DMS 273 treated with DMSO at 0.1 percent for 48 hours (cell line): ENCODE measurements around the gene TLCD1.

Experiments
- DNase-seq: peaks from one replicate; lab custom pipeline; 2025; lab: John Stamatoyannopoulos, UW

TLCD1 gene

DNA sequence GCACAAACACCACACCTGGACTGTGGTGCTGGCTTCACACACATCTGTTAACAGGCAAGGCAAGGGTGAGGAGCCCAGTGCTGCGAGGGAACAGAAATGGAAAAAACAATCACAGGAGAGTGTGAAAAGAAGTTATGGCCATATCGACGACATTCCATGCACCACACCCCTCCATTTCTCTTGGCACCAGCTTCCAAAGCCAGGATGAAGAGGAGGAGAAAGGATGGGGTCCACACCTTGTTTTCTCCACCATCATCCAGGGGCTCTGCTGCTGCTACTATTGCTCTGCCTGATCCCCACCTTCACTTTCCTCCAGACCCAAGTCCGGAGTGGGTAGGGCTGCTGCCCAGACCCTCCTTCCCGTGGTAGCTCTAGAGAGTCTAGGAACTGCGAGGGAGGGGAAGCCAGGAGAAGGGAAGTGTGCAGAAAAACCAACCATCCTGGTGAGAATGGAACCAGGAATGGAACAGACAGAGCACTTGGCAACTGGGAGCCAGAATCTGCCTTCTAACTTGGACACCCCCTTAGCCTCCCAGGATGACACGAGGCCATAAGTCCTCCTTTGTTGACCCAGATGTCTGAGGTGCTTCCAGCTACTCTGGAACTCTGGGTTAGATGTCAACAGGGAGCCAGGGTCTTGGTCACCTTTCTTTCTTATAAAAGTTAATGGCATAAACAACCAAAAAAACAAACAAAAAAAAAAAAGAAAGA, 13.2 kb downstream of the TLCD1 start:
- DNase-seq, result no peak

DNA sequence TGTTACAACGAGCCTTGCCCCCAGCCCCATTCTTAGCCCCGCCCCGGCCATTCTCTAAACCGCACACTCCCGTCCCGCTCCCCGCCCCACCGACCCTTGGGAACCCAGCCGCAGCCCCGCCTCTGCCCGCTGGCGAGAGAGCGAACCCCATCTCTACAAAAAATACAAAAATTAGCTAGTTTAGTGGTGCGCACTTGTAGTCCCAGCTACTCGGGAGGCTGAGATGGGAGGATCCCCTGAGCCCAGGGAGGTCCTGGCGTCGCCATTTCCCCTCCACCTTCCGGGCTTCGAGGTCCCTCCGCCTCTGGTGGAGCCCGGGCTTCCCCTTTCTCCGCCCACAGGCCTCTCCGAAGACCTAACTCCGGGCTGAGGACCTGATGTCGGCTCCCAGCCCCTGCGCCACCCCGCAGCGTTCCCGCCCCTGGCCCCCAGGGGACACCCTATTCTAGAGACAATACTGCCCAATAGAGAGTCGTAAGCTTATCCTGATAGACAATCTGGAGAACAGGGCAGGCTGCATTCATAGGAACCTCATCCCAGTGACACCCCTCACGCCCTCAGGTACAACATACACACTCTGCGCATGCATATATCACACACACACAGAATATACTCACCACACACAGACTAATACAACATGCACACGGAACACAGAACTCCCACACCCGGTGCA, 13.9 kb downstream of the TLCD1 start:
- no peak for DNase-seq

DNA sequence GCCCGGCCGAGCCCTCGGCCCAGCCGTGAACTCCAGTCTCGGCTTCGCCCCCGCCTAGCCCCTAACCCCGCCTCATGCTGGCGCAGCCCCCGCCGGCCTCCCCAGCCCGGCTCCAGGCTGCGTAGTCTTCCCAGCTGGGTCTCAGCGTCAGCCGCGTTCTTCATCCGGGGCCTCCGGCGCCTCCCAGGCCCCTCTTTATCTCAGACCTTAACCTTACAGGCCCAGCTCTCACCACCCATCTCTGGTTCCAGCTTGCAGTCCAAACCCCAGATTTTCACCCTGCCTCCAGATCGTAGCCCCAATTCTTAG, 14.4 kb downstream of the TLCD1 start, which contains the start of gene PROCA1:
PROCA1 (minus strand) TSS at position 166 of the 309 bp plus-strand sequence. CDS start 228 bp downstream, outside the sequence.
- DNase-seq, result no peak

DNA sequence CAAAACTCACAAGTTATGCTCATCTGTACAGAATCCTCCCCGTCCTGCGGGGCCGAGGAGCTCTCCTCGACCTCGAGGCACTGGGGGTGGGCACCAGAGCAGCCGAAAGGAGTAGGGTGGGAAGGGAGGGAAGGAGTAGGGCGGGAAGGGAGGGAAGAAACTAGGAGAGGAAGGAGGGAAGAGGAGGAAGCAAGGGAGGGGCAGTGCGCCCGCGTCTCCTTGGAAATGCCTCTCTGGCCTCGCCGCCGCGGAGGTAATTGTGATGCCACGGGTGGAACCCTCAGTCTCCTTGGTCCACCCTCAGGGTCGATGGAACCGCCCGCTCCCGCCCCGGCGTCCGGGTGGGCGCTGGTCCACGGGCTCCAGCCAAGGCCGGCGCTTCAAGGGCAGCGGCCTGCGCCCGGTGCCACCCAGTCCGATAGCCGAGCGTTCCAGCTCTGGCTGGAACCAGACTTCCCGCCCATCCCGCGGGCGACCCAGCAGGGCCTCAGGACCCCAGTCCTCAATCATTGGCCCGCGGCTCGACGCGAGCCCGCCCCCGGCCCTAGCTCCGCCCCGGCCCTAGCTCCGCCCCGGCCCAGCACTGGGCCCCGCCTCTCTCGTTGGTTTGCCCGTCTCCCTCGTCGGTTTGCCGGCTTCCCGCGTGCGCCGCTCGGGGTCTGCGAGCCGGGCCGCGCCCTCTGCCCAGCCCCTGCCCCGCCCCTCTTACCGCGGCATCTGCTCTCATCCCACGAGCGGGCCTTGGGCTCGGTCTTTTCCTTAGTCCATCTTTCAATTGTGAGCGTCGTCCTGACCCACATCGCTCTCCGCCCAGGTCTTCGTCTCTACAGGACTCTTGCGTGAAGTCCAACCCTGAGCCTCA, 14.9 kb downstream of the TLCD1 start:
- peak; percentile 77 for DNase-seq

DNA sequence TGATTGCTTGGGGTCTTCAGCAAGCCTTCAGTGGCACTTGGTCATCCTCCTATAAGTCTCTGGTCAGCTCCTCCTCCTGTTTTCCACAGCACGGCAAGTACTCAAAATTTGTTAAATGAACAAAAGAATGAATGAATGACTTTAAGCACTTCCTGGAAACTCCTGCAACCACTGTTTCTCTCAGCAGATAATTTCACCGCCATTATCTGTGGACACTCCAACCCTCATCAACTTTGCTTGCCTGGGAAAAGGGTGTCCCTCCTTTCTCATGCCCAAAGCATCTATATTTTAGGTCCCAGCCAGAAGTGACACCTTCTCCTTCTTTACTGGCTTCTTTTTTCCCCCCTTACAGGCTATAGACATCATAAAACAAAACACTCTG, 18.7 kb downstream of the TLCD1 start:
- DNase-seq, result no peak

DNA sequence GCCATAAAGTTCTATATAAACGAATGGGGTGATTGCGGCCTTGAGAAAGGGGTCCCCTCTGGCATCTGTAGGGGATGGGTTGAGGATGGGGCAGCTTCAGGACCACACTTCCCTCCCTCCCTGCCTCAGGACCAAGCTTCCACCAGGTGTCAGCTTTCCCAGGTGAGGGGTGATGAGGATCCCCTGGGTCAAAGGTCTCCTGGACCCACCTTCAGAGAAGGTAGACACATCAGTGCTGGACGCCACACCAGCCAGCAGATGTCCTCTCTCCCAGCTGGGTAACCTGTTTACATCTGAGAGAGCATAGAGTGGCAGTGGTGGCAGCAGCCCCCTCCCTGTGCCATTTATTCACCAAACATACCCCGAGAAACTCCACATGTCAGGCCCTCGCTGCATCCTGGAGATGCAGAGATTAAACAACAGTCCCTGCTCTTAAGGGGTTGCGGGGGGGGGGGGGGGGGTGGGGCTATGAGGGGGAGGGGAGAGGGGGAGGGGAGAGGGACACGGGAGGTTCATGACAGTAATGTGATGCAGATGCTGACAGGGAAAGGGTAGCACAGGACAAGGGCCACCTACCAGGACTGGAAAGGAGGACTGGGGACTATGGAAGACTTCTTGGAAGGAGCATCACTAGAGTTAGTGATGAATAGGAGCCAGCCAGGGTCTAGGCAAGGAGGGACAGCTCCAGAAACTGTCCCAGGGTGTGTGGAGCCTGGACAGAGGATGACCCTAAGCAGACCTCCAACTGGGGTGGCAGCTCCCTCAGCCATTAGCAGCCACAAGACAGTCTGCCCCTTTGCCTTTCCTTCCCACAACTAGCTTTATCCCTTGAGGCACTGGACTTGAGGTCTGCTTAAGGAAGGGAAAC, 19.3 kb downstream of the TLCD1 start:
- no peak for DNase-seq

DNA sequence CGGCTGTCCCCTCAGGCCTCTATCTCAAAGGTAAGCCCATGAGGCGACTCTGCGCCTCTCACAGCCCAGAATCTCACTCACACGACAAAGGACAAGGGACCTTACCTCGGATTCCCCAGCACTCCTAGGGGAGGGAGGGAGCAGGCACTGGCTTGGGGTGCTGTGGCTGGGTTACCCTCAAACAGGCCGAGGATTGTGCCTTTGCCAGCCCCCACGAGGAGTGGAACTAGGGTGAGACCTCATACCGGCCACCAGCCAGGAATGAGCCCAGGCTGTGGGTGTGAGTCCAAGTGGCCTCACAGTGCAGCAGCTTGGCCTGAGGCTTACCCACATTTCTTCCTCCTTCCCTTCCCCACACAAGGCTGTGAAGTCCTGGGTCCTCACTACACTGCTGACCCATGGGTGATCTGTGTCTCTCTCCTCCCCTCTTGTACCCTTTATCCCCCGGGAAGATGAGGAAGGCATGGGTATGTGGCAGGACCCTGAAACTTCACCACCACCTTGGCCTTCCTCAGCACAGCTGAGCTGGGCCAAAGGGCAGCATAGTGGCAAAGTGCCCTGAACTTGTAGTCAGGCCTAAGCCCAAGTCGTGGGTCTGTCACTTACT, 20.2 kb downstream of the TLCD1 start:
- DNase-seq, result no peak

DNA sequence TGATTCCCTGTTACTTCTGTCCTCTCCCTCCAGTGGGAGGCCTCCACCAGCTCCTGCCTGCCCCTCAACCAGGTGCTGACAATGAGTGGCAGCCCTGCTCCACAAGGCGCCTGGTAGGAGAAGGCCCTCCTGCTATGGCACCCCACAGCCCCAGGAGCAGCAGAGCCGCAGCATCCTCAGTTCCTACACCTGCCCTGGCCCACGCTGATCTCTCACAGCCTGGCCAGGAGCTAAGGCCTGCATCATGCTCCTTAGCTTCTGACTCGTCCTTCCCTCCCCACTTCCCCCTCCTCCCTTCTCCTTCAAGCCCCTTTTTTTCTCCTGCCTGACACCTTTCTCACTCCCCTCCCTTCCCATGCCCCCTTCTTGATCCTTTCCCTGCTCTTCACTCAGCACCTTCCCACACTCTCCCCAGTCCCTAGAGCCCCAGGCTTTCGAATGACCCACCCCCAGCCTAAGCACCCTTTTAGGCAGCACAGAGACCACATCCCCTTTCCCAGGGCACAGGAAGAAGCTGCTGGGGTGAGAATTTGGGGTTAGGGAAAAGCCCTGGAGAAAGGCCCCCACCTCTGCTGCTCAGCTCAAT, 20.9 kb downstream of the TLCD1 start:
- no peak for DNase-seq

DNA sequence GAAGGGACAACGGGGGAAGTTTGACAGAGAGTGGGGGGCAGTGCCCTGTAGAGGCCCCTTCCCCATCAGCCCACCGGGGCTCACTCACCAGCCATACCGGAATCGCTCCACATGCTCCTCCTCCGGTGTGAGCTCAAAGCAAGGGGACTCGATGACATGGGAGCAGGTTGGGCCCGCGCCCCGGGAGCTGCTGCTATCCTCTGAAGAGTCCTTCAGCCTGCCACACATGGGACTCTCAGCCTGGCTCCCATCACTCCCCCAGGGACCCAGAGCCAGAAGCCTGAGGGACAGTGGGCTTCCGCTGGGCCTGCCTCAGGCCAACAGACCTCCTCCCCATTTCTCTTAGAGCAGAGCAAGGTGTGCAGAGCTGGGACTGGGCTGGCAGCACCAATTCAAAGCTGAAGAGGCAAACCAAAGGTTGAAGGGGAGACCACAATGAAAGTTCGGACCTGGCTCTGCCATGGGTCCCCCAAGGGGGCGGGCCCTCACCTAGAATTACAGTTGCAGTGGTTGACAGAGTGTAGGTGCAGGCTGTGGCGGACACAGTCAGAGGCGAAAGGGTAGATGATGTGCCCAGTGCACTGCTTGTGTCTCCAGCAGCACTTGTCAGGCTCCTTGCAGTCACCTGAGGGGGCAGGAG, 21.7 kb downstream of the TLCD1 start:
- no peak for DNase-seq

DNA sequence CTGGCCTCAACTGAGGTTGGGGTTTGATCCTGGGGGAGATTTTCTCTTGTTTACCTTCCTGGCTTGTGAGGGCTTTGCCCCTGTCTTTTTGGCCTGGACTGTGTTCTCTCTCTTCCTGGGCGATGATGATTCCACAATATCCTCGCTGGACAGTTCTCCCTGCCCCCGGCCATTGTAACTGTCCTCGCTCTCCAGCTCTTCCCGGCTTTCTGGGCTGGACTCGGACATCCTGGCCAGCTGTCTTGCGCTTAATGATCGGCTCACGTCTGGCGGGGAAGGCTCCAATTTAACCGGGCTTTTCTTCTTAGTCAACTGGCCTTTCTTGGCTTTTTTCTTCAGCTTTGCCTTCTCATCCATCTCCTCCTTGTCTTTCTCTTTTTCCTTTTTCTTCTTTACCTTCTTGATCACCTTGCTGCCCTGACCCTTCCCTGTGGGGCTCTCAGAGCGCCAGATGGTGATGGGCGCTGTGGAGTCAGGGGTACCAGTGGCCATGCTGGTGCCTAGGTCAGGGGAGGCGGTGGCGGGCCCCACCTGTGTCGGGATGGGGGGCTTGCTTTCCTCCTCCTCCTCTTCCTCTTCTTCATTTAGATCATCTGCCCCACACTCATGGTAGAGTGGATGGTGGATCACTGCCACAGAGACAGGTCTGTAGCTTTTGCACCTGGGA, 22.3 kb downstream of the TLCD1 start:
- DNase-seq, result no peak

DNA sequence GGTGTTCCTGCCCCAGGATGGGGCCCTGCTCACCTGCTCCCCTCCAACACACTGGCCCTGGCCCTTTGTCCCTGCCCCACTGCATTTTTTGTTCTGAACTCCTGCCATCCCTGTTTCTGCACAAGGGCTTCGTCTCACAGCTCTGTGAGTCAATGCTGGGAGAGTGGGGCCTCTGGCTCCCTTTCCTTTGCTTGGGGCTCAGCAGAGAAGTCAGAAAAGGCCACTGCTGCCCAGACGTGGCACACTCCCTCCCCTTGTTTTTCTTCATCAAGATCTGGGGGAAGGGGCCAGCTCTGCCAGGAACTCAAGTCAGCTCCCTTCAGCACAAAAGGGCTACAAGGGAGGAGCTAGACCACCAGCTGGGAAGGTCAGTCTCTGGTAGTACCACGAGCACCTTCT, 23.3 kb downstream of the TLCD1 start:
- no peak for DNase-seq

DNA sequence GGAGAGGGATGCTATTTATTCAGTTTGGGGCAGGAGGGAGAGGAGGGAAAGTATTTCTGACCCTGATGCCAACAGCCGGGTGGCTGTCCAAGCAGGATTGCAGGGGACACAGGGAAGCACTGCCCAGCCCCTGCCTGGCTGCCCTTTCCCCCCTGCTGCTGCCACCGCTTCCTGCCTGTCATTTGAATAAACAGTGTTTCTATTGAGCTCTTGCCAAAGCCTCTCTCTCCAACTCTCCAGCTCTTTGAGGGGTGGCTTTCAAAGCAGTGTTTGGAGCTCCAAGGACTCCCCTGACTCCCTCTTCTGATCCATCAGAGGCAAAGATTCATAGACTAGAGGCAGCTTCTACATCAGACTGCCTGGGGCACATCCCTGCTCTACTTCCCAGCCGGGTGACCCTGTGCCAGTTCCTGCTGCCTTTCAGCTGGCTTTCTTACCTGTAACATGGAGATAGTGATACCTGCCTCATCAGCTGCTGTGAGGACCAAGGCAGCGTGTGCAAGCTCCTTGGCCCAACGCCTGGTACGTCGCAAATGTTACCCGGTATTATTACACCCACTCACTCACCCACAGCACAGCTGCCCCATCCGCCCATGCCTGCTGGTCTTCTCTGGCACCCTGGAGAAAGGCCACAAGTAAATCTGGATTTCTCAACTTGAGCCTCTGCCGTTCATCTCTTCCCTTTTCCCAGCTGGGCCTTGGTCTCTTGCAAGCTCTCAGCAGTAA, 23.8 kb downstream of the TLCD1 start:
- no peak for DNase-seq

DNA sequence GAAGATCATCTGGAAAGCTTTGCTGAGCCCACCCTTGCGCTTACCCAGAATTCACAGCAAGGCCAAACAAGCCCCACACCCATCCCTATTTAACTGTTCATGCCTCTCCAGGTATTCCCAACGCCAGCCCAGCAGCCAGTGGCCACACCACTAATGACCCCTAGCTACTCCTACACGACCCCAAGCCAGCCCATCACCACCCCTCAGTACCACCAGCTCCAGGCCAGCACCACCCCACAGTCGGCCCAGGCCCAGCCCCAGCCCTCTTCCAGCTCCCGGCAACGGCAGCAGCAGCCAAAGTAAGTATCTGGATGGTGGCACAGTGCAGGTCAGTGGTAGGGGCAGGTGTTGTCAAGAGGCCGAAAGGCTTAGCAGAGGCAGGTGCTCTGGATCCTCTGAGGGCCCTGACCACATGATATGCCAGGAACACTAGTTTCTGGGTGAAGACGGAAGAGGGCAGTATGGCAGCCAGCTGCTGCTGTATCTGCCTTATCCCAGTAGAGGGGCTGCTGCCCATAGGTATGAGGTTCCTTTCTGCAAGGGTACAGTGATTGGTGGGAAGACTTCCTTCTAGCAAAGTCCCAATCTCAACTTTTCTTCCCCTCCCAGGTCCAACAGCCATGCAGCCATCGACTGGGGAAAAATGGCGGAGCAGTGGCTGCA, 25.1 kb downstream of the TLCD1 start:
- DNase-seq, result no peak

DNA sequence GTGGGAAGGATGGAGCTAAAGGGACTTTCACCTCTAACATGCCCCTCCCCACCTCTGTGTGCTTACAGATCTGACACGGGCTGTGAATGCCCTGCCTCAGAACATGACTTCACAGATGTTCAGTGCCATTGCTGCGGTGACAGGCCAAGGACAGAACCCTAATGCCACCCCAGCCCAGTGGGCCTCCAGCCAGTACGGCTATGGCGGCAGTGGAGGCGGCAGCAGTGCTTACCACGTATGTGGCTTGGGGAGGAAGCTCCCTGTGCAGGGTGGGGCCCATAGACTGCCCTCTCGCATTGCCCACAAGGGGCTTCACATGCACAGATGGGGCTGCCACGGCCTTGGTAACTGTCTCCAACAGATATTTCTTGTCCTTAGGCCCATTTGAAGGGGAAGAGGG, 25.8 kb downstream of the TLCD1 start:
- DNase-seq, result no peak

DNA sequence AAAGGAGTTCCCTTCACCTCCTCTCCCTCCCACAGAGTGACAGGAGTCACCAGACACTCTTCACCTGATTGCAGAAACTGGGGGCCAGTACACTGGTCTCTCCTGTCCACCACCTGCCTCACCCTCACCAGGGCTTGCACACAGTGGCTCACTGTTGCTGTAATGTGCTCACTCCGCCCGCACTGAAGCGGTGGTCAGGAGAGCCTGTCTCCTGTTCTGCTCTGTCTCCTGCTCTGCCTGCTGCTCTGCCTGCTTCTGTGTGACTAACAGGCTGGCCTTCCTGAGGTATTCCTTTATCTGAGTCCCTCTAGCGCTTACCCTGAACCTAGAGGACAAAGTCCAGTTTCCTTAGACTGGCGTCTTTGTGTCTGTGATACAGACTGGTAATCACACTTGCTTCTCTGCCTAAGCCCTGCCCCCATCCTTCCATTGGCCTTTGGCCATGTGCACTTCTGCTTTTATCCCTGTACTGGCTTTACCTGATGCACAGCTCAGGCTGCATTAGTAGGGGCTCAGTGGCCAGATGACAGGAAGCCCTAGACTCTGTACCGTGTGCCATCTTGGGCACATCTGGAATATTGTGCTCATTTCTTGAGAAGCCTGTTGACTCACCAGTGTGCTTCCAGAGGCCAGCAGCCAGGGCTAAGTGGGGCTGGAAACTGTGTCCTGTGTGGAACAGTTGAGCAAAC, 27.6 kb downstream of the TLCD1 start:
- DNase-seq, result no peak

DNA sequence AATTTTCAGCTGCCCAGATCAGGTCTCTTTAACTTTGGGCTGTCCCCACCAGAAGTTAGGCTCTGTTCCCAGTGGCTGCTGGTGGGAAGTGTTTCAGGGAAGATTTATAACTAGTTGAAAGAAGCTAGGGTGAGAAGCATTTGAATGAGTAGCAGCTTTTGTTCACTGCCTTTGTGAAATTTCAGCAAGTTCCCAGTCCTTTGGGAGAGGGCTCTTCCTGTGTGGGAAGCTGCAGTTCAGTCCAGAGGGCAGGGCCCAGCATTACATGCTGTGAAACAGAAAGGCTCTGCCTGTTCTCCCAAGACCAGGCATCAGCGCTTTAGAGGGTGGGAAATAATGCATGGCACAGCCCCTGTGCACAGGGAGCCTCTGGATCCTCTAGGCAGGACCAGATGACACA, 32.2 kb downstream of the TLCD1 start:
- no peak for DNase-seq

DNA sequence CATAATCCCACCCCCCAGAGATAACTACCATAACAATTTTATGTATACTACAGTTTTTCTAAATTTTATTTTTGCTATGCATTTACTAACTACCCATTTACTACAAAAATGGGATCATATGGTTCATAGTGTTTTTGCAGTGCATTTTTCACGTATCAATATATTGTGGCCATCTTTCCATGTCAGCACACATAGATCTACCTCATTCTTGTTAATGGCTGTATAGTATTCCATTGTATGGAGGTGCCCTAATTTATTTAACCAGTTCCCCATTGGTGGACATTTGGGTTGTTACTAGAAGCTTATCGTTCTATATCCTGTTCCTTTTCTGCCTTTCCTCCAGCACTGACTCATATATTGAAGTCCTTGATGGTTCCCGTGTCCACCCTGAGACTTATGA, 37.0 kb downstream of the TLCD1 start:
- DNase-seq, result no peak

DNA sequence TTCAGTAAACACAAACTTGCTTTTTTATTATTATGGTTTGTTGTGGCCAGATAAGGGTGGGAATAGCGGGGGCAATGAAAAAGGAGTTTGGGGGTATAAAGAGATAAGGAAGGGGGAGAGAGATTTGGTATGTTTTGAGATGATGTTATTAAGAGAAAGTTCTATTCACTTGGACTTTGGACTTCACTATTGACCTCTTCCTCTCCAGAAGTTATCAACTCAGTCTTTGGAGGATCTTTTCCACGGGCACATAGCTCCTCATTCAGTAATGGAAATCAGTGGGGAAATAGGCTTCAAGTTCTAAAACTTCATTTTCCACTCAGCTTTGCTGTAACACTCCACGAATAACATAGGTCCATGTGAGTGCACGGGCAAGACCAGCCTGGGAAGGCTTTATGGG, 37.6 kb downstream of the TLCD1 start:
- DNase-seq, result no peak
